ENCODE measurements around the gene GJD3.

GJD3 gene

DNA sequence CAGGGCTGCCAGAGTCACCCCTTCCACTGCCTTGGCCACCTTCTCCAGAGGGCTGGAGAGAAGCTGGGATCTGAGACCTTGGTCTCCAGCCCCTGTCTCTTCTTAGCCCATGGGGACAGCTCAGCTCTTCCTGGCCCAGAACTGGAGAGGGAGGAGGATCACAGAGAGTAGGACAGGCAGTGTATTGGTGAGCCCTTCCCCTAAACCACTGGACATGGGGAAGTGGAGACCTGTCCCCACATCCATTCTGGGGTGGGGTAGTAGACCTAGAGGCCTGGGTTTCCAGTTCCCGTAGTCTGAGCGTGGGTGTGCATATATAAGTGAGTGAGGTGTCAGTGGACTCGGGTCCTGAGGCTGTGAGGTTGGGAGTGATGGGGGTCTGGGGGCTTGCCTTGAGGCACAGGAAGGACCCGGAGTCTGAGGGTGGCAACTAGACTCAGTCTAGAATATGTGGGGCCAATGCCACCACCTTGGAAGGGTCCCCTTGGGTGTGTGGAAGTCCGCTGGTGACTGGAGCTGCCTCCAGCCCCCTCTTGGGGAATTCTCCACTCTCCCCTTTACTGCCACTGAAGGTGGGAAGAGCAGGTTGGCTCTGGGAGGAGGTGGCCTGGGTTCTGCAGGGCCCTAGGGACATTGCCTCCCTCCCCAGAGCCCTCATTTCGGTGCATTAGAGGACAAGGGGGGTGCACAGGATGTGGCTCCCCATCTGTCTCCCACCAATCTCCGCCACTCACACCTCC, 19.9 kb downstream of the GJD3 start:
- in situ Hi-C loops (cut with MboI; ENCODE audit: low pct_unique_long_range_greater_than_20kb, low sequenced_read_pairs): no loop called here

DNA sequence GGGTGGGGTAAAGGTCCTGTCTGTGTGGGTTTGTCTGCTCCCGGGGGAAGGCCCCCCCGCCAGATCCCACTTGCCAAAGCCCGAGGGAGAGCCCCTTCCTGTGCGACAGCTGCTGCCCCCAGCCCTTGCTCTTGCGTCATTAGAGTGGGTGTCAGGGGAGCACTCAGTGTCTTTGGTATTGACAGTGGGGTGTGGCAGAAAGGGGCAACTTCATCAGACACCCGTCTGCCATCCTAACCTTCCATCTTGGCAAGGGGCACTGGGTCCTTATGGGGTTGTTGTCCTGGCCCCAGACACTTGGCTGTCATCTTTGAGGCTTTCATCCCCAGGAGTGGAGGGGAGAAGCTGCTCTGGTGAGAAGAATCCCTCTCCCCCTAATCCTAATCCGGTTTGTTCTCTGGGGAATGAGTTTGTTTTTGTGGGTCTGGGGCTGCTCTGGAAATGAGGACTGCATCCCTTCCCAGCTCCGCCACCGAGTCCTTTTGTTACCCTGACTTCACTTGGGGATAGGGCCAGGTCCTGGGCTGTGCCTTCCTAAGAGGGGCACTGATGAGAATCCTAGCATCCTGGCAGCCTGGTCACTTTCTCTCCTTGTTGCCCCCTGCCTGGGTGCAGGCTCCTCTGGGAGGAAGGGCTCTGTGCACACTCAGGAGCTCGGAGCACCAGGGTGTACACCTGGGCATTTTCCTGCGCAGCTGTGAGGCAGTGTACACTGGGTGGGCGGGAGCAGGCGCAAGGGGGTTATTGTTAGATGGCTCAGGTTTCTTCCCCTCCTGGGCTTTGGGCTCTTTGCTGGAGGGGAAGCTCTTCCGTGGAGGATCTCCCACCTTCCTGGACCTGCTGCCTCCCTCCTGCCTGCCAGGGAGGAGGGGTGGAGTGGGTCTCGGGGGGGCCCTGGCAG, 21.1 kb downstream of the GJD3 start:
- in situ Hi-C loops (cut with MboI; ENCODE audit: low pct_unique_long_range_greater_than_20kb, low sequenced_read_pairs): no loop called here
- no peak for DNase-seq

More for the DNA sequence above, 19.9 kb downstream of the GJD3 start:
- DNase-seq: no peak

DNA sequence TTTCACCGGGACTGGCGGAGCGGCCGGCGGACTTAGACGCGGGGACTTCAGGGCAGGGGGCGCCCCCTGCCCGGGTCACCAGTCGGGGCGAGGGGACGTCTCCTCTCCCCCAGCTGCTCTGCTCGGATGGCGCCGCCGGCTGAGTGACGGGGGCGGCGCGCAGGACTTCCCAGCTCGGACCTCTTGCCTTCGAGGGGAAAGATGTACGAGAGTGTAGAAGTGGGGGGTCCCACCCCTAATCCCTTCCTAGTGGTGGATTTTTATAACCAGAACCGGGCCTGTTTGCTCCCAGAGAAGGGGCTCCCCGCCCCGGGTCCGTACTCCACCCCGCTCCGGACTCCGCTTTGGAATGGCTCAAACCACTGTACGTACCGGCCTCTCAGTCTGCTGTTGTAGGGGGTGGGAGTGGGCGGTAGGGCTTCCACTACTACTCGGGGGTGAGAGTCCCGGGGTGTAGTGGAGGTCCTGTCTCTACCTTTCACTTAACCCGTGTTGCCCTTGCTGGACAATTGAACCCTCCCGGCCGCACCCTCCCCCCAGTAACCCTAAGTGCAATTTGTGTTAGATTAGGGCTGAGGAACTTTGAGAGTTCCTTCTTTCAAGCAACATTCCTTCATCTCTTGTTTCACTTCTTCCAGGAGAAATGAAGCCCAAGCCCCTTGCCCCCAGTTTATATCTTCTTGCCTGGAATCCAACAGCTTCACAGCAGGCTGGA, 21.9 kb downstream of the GJD3 start:
- in situ Hi-C loops (cut with MboI; ENCODE audit: low pct_unique_long_range_greater_than_20kb, low sequenced_read_pairs): no loop called here
- DNase-seq: no peak

DNA sequence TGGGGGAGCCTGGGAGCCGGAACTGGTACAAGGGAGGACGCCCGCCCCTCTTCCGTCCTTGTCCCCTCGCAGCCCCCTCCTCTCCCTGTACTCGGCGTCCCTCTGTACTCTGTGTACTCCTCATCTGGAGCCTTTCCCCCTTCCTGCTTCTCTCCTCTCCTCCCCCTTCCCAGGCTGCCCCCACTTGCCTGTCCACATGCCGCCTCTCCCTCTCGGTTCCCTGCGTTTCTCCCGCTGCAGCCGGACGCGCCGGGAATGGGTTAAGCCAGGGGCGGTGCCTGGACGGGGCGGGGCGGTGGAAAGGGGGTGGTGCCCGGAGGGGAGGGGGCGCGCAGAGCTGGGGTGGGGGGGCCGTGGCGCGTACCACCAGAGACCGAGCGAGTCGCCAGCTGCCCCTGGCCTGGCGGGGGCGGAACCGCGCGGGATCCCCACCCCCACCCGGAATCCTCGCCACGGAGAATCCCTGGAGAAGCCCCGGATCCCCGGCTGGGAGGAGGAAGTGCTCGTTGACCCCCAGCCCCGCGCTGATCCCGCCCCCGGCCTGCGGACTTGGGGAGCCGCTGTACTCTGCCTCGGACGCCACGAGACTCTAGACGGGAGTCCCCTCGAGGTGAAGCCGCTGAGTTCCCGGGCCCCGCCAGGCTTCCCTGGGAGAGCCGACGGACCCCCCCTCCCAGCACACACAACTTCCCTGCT, 22.6 kb downstream of the GJD3 start:
- no peak for DNase-seq
- in situ Hi-C loops (cut with MboI; ENCODE audit: low pct_unique_long_range_greater_than_20kb, low sequenced_read_pairs): no loop called here

DNA sequence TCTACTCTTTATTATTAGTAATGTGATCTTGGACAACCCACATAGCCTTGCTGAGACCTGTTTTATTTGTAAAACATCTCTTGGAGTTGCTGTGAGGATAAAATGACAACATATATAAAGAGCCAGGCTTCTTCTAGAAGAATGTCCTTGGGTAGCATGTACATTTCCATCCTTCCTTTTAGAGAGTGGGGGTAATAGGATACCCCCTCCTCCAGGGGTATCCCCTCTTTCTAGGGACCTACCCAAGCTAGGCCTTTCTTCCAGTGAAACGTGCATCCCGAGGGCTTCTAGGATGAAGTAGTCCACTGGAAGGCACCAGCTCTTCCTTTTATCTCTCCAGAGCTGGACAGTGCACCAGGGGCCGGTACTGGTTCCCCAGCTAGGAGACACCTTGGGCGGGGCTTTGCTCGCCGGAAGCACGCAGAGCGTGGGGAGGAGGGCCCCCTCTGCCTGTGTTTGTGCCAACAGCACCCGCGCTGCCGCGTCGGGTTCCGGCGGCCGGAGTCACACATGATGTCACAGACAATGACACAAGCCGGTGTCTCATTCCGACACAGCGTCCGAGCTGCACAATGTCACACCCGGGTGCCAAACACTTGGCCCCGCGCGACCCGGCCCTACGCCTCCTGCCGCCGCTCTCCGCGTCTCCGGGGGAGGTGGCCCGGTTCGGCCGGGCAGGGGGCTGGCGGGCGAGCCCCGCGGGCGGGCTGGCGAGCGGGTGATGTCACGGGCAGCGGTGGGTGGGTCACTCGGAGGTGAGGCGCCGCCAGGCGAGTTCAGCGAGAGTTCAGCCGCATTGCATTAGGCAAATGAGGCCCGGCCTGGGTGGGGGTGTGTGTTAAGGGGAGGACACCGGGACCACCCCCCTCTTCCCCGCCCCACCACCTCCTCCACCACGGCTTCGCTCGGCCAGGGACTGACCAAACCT, 23.4 kb downstream of the GJD3 start:
- DNase-seq: no peak
- in situ Hi-C loops (cut with MboI; ENCODE audit: low pct_unique_long_range_greater_than_20kb, low sequenced_read_pairs): no loop called here

DNA sequence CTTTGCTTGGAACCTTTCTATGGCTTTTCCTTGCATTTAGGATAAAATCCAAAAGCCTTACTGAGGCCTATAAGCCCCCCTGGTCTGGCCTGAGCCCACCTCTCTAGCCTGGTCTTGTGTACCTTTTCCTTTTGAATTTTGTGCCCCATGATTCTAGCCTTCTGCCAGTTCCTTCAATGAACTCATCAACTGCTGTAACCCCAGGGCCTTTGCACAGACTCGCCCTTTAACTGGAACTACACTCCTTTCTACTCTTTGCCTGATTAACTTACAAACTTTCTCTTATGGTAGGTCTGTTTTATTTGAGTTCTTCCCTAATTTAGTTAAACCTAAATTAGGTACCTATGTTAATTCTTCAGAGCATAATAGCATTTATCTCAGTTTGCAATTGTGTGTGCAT, 24.2 kb downstream of the GJD3 start:
- DNase-seq: no peak
- in situ Hi-C loops (cut with MboI; ENCODE audit: low pct_unique_long_range_greater_than_20kb, low sequenced_read_pairs): no loop called here

DNA sequence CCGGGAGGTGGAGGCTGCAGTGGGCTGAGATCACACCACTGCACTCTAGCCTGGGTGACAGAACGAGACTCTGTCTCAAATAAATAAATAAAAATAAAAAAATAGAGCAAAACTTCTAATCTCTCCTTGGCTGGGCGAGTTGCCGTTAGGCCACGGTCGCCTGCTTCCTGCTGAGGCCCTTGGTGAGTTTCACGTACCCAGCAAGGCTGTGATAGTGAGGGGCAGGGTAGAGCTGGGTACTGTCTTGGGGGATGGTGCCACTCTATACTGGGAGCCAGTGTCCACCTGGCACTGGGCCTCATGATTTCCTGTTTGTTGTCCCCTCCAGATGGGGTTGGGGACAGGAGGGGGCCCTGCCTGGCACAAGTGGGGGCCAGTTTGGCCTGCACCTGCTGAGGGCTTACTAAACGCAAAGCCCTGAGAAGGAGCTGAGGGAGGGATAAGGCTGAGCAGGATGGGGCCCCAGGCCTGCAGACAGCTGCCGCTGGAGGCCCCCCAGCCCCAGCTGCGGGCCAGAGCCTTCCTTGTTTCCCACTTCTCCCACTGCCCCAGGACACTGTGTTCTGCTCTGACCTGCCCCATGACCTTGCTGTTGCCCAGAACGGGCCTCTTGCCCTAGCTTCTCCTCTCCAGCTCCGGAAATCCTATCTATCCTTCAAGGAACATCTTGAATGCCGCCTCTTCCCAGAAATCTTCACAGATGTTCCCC, 25.4 kb downstream of the GJD3 start:
- in situ Hi-C loops (cut with MboI; ENCODE audit: low pct_unique_long_range_greater_than_20kb, low sequenced_read_pairs): no loop called here

DNA sequence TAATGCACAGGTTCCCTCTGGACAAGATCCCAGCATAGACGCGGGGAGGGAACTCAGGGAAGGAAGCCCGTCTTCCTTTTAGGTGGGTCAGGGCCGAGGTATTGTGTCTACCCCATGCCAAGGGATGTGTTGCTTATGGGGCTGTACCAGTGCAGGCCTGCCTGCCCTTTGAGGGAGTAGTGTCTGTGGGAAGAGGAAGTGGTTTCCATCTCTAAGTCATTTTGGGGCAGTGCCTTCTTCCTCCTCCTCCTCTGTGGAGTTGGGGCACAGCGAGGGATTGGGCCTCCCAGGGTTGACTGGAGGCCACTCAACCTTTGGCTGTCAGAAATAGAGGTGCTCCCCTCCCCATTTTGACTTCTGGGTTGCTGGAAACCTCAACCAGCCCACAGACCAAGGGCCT, 26.5 kb downstream of the GJD3 start:
- in situ Hi-C loops (cut with MboI; ENCODE audit: low pct_unique_long_range_greater_than_20kb, low sequenced_read_pairs): no loop called here
- DNase-seq: peak; percentile 54

More for the DNA sequence above, 25.4 kb downstream of the GJD3 start:
- no peak for DNase-seq

DNA sequence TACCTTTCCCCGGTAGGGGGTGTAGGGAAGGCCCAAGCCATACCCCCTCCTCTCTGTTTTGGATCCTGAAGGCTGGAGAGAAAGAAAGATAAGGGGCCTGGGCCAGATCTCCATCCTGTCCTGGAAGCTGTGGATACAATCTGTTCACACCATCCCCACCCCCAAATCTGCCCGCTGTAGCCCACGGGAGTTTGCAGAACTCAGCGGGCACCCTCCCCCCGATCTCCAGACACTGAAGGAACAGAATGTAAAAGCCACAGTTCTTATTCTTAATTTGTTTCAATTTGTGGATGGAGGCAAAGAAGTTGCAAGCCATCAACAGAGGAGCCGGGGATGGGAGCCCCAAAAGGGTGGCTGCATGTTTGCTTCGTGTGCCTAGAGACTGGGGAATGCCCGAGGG, 27.2 kb downstream of the GJD3 start:
- no peak for DNase-seq
- in situ Hi-C loops (cut with MboI; ENCODE audit: low pct_unique_long_range_greater_than_20kb, low sequenced_read_pairs): no loop called here

DNA sequence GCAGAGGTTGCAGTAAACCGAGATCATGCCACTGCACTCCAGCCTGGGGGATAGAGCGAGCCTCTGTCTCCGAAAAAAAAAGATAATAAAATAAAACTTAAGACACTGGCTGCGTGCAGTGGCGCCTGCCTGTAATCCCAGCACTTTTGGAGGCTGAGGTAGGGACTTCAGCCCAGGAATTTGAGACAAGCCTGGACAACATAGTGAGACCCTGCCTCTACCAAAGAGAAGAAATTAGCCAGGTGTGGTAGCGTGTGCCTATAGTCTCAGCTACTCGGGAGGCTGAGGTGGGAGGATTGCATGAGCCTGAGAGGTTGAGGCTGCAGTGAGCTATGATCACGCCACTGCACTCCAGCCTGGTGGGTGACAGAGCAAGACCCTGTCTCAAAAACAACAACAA, 28.9 kb downstream of the GJD3 start:
- no peak for DNase-seq
- in situ Hi-C loops (cut with MboI; ENCODE audit: low pct_unique_long_range_greater_than_20kb, low sequenced_read_pairs): no loop called here

DNA sequence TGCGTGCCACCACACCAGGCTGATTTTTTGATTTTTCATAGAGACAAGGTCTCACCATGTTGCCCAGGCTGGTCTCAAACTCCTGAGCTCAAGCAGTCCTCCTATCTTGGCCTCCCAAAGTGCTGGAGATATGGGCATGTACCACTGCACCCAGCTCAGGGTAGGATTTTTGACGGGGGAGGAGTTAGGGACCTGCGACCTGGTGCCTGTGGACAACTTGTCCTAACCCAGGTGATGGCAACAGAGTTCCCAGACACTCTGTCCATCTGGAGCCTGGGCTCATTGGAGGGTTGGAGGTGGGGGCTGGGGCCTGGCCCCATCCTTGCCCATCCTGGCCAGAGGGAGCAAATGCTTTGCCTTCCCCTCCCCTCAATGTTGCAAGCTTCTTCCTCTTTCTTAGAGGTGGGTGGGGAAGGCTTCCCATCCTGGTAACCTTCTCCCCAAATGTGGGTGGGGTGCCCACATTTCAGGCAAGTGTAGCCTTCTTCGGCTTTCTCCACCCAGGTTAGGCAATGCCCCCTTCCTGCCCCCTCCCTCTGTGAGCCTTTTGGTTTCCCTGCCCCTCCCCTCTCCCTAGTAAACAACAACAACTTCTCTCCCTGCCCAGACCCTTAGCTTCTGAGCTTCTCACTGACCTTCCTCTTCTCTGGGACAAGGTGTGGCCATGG, 30.6 kb downstream of the GJD3 start:
- in situ Hi-C loops (cut with MboI; ENCODE audit: low pct_unique_long_range_greater_than_20kb, low sequenced_read_pairs): no loop called here
- DNase-seq: no peak

DNA sequence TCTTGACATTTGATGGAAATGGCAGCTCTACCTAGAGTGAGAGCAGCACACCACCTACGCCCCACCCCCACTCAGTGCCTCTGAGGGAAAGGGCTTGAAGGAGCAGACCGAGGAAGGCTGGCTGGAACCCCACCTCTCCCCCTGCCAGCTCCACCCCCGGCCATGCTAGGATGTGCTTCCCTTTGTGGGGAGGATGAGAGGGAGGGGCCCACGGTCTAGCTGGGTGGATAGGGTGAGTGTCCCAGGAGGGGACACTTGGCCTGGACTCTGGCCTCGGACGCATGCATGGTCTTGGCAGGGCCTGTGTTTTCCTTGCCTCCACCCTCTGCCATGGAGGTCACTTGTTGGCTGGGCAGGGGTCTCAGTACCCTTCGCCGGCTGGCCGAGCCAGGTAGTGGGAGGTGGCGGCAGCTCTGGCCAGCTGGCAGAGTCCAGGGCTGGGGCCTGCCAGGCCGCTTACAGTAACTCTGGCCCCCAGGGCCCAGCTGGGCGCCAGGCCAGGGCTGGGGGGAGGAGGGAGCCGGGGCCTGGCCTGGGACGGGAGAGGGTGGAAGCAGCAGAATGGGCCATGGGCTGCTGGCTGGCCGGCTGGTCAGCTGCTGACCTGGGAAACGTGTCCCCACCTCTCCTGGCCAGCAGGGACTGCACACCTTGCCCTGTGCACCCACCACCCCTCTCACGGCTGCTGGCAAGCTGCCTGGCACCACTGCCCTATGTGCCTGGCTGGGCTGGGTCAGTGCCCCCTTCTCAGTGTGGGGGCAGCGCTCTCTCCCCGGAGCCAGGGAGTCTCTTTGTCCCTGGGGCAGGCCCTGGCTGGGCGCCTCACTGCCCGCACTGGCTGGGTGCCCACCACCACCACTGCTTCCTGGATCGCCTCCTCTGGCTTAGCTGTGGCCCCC, 32.5 kb downstream of the GJD3 start:
- no peak for DNase-seq
- in situ Hi-C loops (cut with MboI; ENCODE audit: low pct_unique_long_range_greater_than_20kb, low sequenced_read_pairs): no loop called here

DNA sequence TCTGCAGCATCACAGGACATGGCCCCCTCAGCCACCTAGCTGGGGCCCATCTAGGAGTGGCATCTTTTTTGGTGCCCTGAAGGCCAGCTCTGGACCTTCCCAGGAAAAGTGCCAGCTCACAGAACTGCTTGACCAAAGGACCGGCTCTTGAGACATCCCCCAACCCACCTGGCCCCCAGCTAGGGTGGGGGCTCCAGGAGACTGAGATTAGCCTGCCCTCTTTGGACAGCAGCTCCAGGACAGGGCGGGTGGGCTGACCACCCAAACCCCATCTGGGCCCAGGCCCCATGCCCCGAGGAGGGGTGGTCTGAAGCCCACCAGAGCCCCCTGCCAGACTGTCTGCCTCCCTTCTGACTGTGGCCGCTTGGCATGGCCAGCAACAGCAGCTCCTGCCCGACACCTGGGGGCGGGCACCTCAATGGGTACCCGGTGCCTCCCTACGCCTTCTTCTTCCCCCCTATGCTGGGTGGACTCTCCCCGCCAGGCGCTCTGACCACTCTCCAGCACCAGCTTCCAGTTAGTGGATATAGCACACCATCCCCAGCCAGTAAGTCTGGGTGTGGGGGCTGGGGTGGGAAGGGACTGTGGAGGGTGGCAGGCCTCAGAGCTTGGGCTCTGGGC, 33.6 kb downstream of the GJD3 start:
- in situ Hi-C loops (cut with MboI; ENCODE audit: low pct_unique_long_range_greater_than_20kb, low sequenced_read_pairs): no loop called here
- no peak for DNase-seq

DNA sequence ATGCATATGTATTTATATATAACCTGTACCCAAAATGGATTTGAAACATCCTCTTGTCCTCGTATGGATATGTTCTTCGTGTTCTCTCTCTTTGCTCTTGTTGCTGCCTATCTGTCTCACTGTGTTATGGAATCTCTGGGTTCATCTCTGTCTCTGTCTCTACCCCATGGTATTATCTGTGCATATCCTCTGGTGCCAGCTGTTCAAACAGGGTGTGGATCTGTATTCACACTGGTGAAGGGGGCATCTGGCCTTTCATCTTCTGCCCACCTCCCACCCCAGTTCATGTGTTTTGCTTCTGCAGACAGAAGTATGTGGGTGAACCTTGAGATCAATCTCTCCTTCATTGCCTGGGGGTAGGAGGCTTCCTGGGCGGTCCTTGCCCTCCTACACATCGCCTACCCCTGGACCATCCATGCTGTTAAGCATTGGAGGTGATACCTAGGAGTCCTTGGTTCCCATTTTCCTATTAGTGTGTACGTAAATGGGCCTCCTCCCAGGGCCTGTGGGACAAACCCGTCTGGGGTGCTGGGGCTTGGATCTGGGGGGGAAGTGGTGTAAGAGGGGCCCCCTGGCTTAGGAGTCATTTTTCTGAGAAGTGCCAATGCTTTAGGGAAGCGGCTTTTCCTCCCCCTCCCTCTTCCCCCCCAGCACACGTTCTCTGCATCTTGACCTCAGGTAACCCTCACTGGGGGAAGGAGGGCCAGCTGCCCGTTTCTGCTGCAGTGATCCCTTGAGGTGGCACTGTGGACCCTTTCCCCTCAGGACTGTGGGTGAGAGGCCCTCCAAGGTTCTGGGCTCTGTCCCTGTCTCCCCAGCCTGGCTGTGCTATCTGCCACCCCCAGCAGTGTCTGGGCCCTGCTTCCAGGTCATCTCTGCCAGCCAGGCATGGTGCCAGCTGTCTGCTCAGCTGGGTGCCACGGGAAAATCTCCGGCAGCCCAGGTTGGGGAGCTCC, 34.4 kb downstream of the GJD3 start:
- DNase-seq: peak; percentile 85
- in situ Hi-C loops (cut with MboI; ENCODE audit: low pct_unique_long_range_greater_than_20kb, low sequenced_read_pairs): no loop called here

DNA sequence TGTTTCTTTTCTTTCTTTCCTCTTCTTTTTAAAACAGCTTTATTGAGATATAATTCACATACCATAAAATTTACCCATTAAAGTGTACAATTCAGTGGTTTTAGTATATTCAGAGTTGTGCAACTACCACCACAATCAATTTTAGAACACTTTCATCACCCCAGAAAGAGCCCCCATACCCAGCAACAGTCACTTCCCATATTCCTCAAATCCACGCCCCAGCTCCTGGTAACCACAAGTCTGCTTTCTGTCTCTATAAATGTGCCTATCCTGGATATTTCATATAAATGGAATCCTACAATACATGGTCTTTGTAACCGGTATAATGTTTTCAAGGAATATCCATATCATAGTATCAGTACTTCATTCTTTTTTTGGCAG, 36.2 kb downstream of the GJD3 start:
- no peak for DNase-seq
- in situ Hi-C loops (cut with MboI; ENCODE audit: low pct_unique_long_range_greater_than_20kb, low sequenced_read_pairs): no loop called here

Data from KBM-7 (cell line).